Central memory CD4-positive, alpha-beta T cell (primary cell): ENCODE data around the gene UBN1.

Source experiments
- DNase-seq: peaks from one replicate; pipeline ENCODE4 v3.0.0; 2022

The UBN1 gene

DNA sequence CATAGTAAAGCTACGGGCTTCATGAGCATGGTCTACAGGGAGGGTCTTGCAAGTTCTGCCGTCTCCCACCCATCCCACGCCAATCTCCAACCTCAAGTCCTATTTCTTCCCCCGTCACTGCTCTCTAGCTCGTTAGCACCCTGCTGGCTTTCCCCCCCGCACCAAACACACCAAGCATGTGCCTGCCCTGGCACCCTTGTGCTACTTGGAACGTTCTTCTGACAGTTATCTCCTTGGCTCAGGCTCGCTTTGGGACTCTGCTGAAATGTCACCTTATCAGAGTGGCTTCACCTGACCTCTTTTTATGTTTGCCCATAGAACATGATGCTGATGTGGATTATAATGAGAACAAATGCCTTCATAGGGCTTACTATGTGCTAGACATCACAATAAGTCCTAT lies 22.1 kb upstream of the UBN1 start:
- DNase-seq = no peak

DNA sequence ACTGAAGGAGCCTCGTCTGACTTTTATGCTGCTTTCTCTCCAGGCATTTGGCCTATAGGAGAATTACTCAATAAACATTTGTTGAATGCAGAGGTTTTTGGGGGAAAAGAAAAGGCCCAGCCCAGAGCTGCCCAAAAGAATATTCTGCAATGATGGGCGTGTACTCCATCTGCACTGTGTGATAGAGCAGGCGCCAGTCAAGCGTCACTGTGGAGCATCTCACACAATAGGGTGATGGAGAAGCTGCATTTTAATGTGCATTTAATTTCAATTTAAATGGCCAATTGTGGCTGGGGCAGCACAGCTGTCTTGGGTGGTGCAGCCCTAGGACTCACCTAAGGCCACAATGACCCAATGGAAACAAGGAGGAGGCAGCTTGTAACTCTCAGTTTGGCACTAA lies 20.8 kb upstream of the UBN1 start:
- DNase-seq = no peak

DNA sequence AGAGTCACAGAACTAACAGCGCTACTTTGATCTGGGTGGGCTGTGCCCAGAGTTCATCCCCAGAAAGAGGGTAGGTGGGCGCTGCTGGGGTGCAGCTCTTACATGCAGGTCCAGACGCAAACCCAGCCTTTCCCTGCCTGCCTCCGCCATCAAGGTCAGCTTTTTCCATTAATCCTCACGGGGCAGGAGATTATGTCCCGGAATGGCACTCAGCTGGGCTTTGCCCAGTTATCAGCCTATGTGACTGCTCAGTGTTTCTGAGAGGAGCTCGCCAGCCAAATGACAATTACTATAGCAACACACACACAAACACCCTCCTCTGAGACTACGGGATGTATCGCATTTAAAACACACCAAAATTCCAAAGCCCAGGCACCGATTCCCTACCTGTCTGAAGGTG lies 20.3 kb upstream of the UBN1 start:
- no peak for DNase-seq

DNA sequence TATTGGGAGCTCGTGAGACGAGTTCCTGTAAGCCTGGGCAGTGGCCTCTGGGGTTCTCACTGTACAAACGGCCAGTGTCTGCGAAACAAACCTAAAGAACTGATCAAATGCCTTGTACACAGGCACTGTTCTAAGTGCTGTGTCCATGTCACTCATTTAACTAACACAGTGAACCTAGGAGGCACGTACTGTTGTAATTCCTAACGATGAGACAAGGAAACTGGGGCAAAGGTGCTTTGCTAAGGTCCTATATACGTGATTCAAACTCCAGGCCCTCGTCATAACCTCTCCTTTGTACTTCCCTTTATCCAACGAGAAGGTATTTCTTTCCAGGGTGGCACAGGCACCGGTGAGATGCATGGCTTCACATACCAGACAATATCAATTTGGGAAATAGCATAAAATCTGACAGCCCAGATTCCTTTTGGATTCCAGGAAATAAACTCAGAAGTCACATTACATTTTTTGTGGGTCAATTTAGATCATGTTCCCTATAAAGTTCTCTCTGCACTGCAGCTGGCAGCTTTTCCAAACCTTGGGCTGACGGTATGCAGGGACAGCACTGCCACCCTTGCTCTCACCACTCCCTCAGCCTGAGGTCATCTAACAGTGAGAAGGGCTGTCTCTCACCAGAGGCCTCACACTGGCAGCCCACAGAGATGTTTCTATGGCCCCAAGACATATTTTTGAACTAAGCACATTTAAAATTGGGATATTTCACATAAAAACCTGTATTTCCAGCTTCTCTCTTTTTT lies 18.5 kb upstream of the UBN1 start:
- no peak for DNase-seq

DNA sequence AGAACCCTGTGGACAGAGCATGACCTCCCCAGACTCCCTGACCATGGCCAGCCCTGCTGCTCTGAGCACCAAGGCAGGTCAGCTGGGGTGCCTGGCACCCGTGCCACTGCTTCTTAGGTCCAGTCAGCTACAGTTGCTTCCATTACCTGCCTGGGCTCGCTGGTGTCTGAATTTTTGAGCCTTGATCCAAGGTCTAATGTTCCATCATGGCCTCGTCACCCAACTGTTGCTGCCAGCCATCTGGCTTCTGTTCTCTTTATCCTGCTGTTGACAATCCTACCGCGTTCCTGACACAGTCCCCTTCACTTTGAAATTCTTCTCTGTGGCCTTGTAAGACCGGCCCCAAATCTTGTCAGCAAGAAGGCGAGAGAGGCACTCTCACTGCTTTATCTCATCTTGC lies 16.9 kb upstream of the UBN1 start:
- no peak for DNase-seq

DNA sequence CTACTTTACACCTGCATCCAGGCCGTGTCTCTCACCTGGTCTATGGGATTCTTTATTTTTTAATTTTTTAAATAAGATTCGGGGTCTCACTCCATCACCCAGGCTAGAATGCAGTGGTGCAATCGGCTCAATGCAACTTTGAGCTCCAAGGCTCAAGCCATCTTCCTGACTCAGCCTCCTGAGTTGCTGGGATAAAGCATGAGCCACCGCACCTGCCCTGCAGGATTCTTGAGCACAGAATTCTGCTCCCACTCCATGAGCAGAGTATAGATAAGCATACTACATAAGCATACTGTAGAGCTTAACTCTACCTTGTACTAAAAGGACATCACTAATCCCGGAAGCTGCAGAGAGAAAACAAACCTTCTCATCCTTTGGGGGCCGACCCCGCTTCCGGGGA lies 15.7 kb upstream of the UBN1 start:
- no peak for DNase-seq

DNA sequence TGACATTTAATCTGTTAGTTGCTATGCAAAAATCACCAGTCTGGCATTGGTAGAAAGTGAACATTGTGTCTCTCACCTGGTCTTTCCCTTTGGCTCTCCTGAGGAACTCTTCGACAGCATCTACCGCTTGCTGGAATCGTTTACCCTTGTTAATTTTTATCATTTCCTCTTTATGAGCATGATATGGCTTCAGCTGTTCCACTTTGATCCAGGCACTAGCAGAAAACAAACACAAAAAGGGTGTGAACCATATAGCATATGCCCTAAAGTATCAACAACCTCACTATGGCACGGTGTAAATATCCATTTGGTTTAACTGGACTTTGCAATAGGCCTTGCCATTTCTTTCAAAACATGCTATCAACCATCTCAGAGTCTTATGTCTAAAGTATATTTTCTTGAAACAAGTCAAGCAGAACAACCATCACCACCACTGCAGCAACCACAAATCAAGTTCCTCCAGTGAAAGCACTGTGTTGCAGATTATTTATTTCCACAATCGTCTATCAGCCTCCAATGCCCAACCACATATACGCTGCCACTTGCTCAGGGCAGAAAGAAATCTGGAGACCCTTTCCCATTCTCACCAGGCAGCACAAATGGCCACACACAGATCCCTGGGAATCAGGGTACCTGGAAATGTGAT lies 14.5 kb upstream of the UBN1 start:
- no peak for DNase-seq

DNA sequence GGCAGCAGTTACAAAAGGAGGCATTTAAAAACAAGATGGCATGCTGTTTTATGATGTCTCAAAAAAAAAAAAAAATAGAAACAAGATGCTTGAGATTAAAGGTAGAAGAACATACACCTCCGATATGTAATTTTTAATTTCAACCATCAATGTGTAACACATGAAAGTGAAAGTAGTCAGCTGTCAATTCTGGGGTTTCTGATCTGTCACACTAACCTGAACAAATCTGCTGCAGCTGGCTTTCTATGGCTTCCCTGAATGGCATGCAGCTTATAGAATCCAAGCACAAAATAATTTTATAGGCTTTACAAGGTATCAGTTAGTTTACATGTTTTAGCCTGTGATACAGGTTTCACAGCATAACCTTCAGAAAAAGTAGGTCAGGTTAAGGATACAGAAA lies 13.7 kb upstream of the UBN1 start:
- DNase-seq = no peak

DNA sequence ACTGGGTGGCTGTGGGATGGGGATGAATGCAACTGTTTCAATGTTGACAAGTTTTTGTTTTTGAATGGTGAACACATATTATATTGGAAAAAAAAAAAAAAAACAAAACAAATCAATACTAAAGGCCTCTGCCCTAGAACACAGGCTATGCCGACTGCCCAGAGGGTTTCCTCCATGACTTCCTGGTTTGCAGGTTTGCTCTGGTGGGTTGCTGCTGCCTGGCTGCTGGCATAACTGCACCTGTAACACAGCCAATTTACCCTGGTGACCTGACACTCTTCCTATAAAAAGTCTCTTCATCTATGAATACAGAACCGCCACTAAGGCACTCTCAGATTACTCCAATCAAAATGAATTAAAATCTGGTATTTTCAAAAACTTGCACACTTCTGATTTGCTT lies 10.6 kb upstream of the UBN1 start:
- no peak for DNase-seq

DNA sequence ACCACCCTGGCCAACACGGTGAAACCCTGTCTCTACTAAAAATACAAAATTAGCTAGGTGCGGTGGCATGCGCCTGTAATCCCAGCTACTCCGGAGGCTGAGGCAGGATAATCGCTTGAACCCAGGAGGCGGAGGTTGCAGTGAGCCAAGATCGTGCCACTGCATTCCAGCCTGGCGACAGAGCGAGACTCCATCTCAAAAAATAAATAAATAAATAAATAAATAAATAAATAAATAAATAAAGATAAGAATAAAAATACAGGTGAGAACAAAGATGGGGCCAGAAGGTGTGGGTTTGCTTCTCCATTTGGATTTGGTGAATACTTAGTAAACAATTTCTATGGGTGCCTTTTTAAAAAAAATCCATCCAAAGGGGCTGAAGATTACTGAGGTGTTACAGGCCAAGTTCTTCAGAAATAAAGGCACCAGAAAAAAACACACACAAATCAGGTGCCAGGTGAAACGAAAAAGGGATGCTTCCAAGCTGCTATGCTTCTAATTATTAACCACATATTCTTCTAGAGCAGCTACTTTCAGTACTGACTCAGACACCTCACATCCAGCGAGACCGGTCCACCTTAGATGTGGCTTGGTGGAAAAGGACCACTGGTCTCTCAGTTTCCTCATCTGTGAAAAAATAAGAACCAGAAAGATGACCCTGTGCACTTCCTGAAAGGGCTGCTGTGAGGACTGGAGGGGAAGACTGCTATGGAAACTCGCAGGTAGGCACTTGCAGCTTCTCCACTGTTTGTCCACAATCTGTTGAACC lies 9.4 kb upstream of the UBN1 start:
- DNase-seq = no peak

DNA sequence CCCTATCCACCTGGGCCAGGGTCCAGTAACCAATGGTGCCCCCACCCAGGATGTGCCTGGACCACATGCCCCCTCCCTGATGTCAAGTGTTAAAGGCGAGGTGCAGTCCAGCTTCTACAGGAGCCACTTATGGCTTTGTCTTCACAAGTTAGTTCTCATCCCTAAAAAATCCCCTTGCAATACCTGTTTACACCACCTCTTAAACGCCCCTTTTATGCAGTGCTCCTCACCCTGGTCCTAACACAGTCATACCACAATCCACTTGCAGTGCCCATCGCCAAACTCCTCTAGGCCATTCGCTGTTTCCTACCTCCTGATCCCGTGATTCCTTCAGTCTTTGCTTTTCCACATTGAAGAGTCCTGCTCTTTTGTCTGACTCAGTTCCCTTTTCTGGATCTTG lies 7.3 kb upstream of the UBN1 start:
- DNase-seq = no peak

DNA sequence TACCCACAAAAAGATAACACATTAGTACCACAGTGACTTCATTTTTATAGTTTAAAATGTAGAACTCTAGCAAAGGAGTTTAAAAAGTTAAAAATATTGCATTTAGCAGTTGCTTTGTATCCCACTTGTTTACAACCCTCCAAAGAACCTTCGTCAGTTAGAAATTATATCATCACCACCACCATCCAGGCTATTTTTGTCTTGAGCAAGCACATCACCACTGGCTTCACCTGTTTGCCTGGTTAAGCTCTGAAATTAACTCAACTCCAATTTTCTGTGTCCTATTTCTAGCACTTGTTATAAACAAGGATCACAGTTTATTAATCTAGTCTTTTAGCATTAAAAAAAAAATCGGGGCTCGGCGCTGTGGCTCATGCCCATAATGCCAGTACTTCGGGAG lies 6.3 kb upstream of the UBN1 start:
- DNase-seq = no peak

DNA sequence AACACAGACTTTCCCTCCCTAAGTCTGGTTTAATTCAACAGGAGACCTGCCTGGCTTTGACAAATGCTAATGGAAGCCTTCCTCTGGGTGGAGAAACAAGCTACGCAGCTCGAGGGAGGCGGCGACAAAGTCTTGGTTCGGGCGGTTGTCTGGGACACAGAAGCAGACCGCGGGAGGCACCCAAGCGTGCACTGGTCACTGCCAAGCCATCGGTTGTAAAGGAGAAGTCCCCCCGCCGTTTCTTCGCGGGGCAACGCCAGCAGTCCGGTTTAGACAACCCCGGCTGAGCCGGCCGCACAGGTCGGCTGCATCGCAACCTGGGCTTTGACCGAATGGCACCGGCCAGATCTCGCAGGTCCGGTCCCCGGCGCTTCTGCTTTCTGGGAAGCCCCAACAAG lies 779 bp upstream of the UBN1 start:
- peak; percentile 15 for DNase-seq

DNA sequence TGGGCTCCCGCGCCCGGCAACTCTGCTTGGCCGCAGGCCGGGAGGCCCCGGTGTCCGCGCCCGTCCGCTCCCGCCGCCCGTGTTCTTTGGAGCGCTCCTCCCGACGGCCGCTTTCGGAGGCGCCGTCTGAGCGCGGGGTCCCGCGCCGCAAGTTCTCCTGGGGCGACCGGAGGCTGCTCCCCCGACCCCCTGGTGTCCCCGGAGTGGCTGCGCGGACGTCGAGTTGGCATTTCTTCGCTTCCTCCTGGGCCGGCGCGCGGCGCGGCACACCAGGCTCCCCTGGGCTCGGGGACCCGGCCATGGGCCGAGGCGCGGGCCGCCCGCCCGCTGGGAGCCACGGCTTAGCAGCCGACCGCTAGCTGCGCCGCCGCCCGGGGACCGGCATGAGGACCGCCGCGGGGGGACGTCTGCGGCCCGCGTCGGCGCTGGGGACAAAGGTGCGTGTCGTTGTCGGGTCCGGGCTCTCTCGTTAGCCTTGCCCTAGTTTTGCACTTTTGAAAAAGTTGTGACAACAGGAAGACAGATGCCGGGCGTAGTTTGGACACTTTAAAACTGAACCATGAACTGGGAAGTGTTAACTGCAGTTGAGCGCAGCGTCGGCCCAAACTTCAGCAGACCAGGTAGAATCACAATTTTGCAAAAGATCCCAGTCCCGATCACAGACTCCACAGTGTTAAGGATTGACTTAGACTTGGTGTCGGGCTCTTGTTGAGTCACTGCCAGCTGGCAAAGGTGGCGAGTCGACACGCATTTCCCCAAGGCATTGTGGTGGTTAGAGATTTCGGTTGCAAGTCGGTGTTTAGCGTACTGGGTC lies 700 bp downstream of the UBN1 start:
- peak; percentile 29 for DNase-seq

DNA sequence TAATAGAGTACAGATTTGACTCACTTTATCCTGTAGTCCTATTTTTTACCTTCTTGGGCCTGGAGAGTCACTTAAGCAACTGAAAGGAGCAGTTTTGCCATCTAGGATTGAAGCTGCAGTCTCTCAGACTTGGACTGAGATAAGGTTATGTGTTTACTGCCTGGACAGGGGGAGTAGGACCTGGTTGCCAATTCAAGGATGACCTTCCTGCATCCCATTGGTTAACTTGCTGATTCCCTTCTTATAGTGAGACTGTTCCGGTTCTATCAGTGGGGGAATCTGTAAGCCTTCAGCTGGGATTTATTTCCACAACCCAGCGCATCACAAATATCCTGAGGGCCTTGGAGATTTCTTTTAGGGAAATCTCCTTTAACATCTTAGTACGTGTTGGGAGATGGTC lies 2.9 kb downstream of the UBN1 start:
- no peak for DNase-seq

DNA sequence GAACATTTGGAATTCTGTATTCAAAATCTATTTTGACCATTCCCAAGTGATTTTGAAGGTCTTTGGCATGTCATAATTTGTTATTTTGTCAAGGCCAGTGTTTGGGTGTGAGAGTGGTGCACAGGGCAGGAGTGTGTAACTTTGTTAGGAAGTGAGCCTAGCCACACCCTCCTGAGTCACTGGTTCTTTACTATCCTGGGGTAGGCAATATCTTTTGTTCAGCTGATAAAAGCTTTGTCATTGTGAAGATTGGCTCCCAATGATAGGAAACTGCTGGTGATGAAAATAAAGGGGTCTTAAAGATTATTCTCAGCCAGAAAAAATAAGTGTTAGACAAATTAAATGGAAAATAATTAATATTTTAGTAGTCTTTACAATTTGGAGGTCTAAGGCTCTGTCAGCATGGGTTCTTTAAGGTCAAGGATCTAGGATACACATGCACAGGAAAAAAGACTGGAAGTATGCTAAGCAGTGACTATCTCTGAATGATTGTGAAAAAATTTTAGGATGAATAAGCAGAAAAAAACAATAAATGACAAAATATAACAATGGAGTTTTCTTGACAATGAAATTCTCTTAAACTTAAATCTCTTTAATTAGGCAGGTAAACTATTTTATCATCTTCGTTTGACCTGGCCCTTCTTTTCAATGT lies 5.1 kb downstream of the UBN1 start:
- no peak for DNase-seq

DNA sequence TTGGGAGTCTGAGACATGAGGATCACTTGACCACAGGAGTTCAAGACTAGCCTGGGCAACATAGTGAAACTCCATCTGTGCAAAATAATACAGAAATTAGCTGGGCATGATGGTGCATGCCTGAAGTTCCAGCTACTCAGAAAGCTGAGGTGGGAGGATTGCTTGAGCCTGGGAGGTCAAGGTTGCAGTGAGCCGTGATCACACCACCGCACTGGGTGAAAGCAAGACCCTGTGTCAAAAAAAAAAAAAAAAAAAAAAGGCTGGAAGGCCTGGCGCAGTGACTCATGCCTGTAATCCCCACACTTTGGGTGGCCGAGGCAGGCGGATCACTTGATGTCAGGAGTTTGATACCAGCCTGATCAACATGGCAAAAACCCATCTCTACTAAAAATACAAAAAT lies 8.1 kb downstream of the UBN1 start:
- DNase-seq = no peak

DNA sequence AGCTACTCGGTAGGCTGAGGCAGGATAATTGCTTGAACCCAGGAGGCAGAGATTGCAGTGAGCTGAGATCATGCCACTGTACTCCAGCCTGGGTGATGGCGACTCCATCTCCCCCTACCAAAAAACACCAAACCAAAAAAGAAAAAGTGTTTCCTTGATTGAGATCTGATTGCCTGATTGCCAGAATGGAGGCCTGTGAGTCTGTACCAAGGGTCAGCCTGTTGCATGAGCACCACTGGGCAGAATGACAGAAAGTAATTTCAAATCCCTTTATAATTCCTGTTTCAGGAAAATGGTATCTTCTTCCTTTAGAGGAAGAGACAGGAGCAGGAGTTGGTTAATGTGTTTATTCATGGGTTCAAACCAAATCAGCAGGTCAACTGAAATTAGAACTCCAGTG lies 8.5 kb downstream of the UBN1 start:
- no peak for DNase-seq

DNA sequence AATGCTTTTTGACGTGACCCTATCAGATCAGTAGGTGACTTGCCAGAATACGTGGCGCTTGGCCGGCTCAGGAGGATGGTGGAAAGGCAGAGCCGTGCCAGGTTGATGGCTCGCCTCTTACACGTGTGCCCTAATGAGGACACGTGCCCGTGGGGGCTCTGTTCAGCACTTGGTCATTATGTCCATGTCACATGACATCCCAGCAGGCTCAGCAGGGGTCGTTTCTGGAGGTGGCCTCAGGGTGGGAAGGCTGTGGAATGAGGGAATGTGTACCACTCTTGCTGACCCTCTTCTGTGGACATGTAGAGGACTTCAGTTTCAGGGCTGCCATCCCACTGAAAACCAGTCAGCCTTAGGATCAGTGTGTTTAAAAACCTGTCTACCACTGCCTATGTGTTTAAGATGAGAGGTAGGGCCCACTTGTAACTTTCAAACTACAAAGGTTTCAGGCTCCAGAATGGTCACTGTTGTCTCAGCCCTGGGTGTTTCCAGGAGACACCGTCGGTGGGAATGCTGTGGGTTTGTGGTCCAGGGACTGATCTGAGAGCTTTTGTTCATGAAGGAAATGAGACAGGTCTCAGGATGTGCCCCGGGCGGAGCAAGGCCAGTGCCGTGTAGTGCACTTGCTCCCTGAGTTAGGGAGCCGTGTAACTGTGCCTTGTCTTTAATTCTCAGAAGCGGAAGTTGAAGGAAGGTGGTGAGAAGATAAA lies 12.1 kb downstream of the UBN1 start:
- no peak for DNase-seq

DNA sequence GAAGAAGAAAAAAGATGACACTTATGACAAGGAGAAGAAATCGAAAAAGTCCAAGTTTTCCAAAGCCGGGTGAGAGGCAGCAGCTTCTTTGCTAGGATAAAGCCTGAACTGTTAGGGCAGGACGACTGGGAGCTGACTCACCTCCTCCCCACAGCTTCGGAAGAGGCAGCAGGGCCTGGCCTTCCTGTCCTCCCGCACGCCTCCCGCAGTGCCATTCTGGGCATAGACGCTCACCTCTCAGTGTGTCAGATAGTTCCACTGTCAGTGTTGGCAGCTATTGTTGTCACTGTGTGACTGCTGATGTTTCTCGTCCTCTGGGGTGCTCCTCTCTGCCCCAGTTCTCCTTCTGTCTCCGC lies 12.6 kb downstream of the UBN1 start:
- no peak for DNase-seq

DNA sequence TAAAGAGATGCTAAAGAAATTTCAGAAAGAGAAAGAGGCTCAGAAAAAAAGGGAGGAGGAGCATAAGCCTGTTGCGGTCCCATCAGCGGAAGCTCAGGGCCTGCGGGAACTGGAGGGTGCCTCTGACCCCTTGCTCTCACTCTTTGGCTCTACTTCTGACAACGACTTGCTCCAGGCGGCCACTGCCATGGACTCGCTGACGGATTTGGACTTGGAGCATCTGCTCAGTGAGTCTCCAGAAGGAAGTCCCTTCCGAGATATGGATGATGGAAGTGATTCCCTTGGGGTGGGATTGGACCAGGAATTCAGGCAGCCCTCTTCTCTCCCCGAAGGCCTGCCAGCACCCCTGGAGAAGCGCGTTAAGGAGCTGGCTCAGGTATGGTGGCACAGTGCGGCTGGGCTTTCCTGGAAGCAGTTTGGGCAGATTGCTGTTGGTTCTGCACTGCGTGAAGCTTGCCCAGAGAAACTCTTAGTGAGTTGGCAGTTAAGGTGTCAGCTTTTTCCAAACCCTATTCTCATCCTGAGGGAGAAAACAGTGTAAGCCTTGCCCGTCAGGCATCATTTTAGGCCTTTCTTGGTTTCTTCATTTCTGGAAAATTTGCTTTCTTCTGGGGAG lies 13.6 kb downstream of the UBN1 start:
- DNase-seq = no peak

DNA sequence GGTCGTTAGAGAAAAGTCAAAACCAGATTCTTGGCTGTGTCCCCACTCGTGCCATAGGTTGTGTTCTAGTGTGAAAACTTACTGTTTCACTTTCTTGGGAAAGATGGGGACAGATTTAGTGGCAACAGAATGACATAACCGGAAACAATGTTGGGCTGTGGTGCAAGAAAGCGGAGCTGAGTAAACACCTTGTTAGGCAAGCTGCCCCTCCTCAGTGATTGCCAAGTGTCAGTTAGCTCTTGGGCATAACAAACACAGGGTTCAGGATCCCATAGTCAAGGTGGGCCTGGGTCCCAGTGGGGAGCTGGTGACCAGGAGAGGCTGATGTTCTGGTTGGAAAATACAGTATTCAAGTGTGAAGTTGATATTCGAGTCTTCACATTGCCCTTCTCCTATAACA lies 15.4 kb downstream of the UBN1 start:
- DNase-seq = no peak
